Measurements from ENCODE around the gene ERC2. TPM values are rescaled to one million over a fixed set of nuclear protein-coding genes. Genes with fewer than 3 reads are reported as not detected.

The ERC2 gene
- total and polyA plus RNA-seq, 2 of the 13 experiments (the other 11 are each of a cell fraction or from before 2014, with no cell fraction given): 0.16 to 0.22 TPM

- no peak overlapping the region for H3K4me3 ChIP-seq (replicated peaks in 1 of 3; ENCODE audit: insufficient read depth in 1 of 3, low read depth in 2 of 3, low read length in 3 of 3)
- WGBS (ENCODE audit: low lambda C conversion rate): 14% methylated on average over 6 of the region's 6 CpGs
- intact Hi-C loops (cut with micrococcal nuclease; ENCODE audit: unreplicated experiment): no loop called here
- no peak for TF ChIP-seq ZNF44 (CRISPR knock-in tag; IDR thresholded peaks at IDR 0.05)
- TF ChIP-seq JUND (CRISPR knock-in tag; IDR thresholded peaks at IDR 0.05): no peak
- TF ChIP-seq ZNF570 (CRISPR knock-in tag; IDR thresholded peaks at IDR 0.05; ENCODE audit: borderline replicate concordance): no peak
- no peak for TF ChIP-seq ZNF468 (CRISPR knock-in tag; IDR thresholded peaks at IDR 0.05)
- TF ChIP-seq ZNF136 (CRISPR knock-in tag; IDR thresholded peaks at IDR 0.05; ENCODE audit: low read depth): no peak
- no peak for TF ChIP-seq MIER2 (CRISPR knock-in tag; IDR thresholded peaks at IDR 0.05)
- no peak for TF ChIP-seq HMG20B (CRISPR knock-in tag; conservative IDR thresholded peaks at IDR 0.05)
- TF ChIP-seq, protein P1, sequence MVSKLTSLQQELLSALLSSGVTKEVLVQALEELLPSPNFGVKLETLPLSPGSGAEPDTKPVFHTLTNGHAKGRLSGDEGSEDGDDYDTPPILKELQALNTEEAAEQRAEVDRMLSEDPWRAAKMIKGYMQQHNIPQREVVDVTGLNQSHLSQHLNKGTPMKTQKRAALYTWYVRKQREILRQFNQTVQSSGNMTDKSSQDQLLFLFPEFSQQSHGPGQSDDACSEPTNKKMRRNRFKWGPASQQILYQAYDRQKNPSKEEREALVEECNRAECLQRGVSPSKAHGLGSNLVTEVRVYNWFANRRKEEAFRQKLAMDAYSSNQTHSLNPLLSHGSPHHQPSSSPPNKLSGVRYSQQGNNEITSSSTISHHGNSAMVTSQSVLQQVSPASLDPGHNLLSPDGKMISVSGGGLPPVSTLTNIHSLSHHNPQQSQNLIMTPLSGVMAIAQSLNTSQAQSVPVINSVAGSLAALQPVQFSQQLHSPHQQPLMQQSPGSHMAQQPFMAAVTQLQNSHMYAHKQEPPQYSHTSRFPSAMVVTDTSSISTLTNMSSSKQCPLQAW (CRISPR knock-in tag; IDR thresholded peaks at IDR 0.05): no peak
- no peak for TF ChIP-seq PRMT3 (CRISPR knock-in tag; IDR thresholded peaks at IDR 0.05; ENCODE audit: borderline replicate concordance, low read depth)
- TF ChIP-seq ADNP (CRISPR knock-in tag; IDR thresholded peaks at IDR 0.05): no peak
- TF ChIP-seq CSRNP2 (CRISPR knock-in tag; conservative IDR thresholded peaks at IDR 0.05; ENCODE audit: low read depth): no peak
- TF ChIP-seq ONECUT2 (CRISPR knock-in tag; IDR thresholded peaks at IDR 0.05): no peak
- TF ChIP-seq ZBTB7A (CRISPR knock-in tag; IDR thresholded peaks at IDR 0.05): no peak
- TF ChIP-seq SKI (IDR thresholded peaks at IDR 0.05; ENCODE audit: partially characterized antibody): no peak
- no peak for TF ChIP-seq ZXDC (CRISPR knock-in tag; IDR thresholded peaks at IDR 0.05)
- no peak for TF ChIP-seq ZNF256 (CRISPR knock-in tag; conservative IDR thresholded peaks at IDR 0.05)
- TF ChIP-seq ZNF850 (CRISPR knock-in tag; conservative IDR thresholded peaks at IDR 0.05): no peak
- H3K36me3 ChIP-seq (replicated peaks in 1 of 2; ENCODE audit: control insufficient read depth in 1 of 2, insufficient read depth in 2 of 2, low read length in 2 of 2): no peaks in the 10 kb centered on the region
- H4K20me1 ChIP-seq (ENCODE audit: insufficient read depth, low read length): no peaks in the 10 kb centered on the region
- no peak for ATAC-seq
- no peaks in the 10 kb centered on the region; a peak in 1 of 5 replicates for H3K27me3 ChIP-seq (ENCODE audit: control insufficient read depth in 1 of 2, insufficient read depth in 2 of 2, low read length in 2 of 2)
- H3K4me1 ChIP-seq (ENCODE audit: insufficient read depth, low read length): no peaks in the 10 kb centered on the region
- no peak overlapping the region for H2AFZ ChIP-seq (ENCODE audit: low read length)
- H3K4me2 ChIP-seq (ENCODE audit: low read depth, low read length): no peak overlapping the region
- no peak for FAIRE-seq
- no peak overlapping the region for H3K27ac ChIP-seq (ENCODE audit: extremely low read length, insufficient read depth, low read length)
- BruUV-seq (replicated peaks): no TSS peak
- H3K79me2 ChIP-seq (ENCODE audit: insufficient read depth, low read length): no peaks in the 10 kb centered on the region
- CTCF ChIA-PET (ENCODE audit: low intra/inter-chr PET ratio, low total read pairs): no interaction called here
- in situ Hi-C loops (cut with HindIII; ENCODE audit: extremely low pct_ligation_motif_present, low pct_unique_long_range_greater_than_20kb): no loop called here
- H3K9me3 ChIP-seq (ENCODE audit: low read length): no peaks in the 10 kb centered on the region
- POLR2A ChIA-PET: no interaction called here
- DNase-seq (ENCODE audit: low spot score): no peak
- H3K9ac ChIP-seq (ENCODE audit: insufficient read depth, low read depth, low read length): no peak overlapping the region
Measured at GRCh38 chr3:55826731-55827496, 641.4 kb downstream of the ERC2 start.
